ENCODE results near the gene RGS9.
"Not testable (repeated sequence)": the region's sequence is repeated elsewhere in the genome, so short reads cannot be mapped to it uniquely, and the experiment has no call there.

RGS9 gene

DNA sequence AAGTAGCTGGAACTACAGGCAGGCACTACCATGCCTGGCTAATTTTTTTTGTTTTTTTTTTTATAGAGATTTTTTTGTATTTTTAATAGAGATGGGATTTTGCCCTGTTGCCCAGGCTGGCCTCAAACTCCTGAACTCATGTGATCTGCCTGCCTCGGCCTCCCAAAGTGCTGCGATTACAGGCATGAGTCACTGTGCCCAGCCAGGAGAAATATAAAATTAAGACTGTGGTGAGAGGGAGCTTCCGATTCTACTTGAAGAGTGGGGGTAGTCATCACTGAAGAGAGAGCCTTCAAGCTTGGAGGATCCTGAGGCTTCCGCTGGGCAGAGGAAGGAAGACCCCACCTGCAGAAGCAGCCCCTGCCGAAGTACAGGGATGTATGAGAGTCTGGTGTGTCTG is 34.4 kb upstream of the RGS9 start:
- H3K27ac Mint-ChIP-seq: no peak overlapping the region
- H3K36me3 Mint-ChIP-seq: no peaks in the 10 kb centered on the region
- no peak for ATAC-seq (replicated peaks)

DNA sequence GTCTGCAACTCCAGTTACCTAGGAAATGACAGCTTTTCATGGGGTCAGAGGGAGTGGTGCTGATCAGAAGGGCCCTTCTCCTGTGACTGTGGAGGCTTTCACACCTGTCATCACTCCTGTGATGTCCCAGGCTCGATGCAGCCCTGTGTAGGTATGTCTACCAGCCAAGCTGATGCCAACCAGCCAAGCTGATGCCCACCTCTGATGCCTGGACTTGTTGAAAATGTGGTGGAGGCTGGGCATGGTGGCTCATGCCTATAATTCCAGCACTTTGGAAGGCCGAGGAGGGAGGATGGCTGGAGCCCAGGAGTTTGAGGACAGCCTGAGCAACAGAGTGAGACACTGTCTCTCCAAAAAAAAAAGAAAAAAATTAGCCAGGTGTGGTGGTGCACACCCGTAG is 33.7 kb upstream of the RGS9 start:
- no peak overlapping the region for H3K4me3 Mint-ChIP-seq
- ATAC-seq (replicated peaks) (no peak), DNase-seq (no peak)
- H3K27ac Mint-ChIP-seq: no peak overlapping the region
- no peaks in the 10 kb centered on the region for H3K36me3 Mint-ChIP-seq
- no peaks in the 10 kb centered on the region for H3K9me3 Mint-ChIP-seq
- H3K4me1 Mint-ChIP-seq: peaks cover 9 to 21% of the 10 kb centered on the region in 2 donors
- H3K27me3 Mint-ChIP-seq: no peaks in the 10 kb centered on the region

More for the DNA sequence above, 34.4 kb upstream of the RGS9 start:
- Mint-ChIP-seq H3K4me1 (peaks cover 9 to 21% of the 10 kb centered on the region in 2 donors), H3K4me3 (no peak overlapping the region), H3K9me3 (no peaks in the 10 kb centered on the region), H3K27me3 (no peaks in the 10 kb centered on the region)
- DNase-seq: no peak

DNA sequence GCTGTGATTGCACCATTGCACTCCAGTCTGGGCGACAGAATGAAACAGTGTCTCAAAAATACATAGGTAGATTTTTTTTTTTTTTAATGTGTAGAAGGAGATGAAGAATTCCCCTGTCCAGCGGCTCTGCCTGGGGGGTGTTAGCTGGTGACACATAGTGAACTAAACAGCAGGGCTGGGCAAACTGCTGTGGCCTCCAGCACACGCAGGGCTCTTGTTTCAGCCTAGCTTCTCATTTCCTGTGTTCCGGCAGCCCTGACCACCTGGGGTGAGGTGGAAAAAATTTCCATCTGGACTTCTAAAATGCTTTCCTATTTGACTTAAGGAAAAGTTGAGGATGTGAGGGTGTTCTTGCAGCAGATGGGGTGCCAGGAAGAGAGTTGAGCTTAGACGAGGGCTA is 33.3 kb upstream of the RGS9 start:
- no peaks in the 10 kb centered on the region for H3K36me3 Mint-ChIP-seq
- peaks cover 11 to 21% of the 10 kb centered on the region in 2 donors for H3K4me1 Mint-ChIP-seq
- DNase-seq: no peak
- ATAC-seq (replicated peaks): no peak
- no peaks in the 10 kb centered on the region for H3K9me3 Mint-ChIP-seq
- no peak overlapping the region for H3K27ac Mint-ChIP-seq
- H3K4me3 Mint-ChIP-seq: no peak overlapping the region
- no peaks in the 10 kb centered on the region for H3K27me3 Mint-ChIP-seq

DNA sequence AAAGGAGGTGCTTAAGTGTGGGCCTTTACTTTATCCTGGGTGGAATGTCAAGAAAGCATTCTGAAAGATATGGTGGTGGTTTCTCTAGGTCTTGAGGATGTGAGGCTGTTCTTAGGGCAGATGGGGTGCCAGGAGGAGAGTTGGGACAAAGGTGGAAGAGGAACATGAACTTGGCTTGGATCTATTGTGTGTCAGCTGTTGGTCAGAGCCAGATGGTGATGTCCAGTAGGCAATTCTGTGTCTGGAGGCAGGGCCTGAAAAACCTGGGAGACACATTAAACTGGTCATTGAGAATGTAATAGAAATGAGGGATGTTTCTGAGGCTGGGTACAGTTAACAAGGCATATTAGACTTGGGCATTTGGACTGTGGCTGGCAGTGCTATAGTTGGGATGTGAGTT is 32.6 kb upstream of the RGS9 start:
- peak overlapping the region; percentile 62 for H3K27ac Mint-ChIP-seq
- peaks cover 8 to 15% of the 10 kb centered on the region in 2 donors for H3K4me1 Mint-ChIP-seq
- H3K27me3 Mint-ChIP-seq: no peaks in the 10 kb centered on the region
- DNase-seq (no peak), ATAC-seq (replicated peaks) (no peak)
- no peak overlapping the region for H3K4me3 Mint-ChIP-seq
- H3K36me3 Mint-ChIP-seq: no peaks in the 10 kb centered on the region
- H3K9me3 Mint-ChIP-seq: no peaks in the 10 kb centered on the region

DNA sequence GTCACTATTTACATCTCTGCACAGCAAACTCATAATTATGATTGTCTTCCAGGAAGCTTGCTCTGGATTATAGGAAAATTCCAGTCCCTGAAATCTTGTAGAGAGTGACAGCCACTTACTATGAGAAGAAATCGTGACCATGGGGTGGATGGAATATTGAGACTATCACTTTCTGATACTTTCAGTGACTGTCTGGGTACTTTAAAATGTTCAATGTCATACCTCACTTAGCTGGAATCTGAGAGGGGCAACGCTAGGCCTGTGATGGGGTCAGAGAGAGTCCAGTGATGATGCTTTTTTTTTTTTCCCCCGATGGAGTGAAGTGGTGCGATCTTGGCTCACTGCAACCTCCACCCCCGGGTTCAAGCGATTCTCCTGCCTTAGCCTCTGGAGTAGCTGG is 32.2 kb upstream of the RGS9 start:
- Mint-ChIP-seq H3K9me3 (no peaks in the 10 kb centered on the region), H3K4me1 (peaks cover 6 to 11% of the 10 kb centered on the region in 2 donors), H3K36me3 (no peaks in the 10 kb centered on the region), H3K27ac (no peak overlapping the region), H3K27me3 (no peaks in the 10 kb centered on the region), H3K4me3 (no peak overlapping the region)
- no peak for DNase-seq
- no peak for ATAC-seq (replicated peaks)

DNA sequence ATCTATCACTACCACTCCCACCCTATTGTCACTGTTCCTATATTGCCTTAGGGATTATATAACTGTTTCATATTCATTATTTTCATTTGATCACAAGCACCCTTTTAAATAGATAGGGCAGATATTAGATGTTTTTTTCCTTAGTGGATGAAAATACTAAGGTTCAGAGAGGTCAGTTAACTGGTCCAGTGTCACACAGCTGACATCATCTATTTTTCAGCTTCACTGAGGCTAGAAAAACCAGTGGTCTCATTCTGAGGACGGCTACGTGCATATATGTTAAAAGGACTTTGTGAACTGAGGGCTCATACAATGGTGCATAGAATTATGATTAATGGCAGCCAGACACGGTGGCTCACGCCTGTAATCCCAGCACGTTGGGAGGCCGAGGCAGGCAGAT is 29.0 kb upstream of the RGS9 start:
- H3K9me3 Mint-ChIP-seq: no peaks in the 10 kb centered on the region
- H3K4me3 Mint-ChIP-seq: no peak overlapping the region
- H3K27me3 Mint-ChIP-seq: no peaks in the 10 kb centered on the region
- H3K36me3 Mint-ChIP-seq: peaks cover 2 to 3% of the 10 kb centered on the region in 2 donors
- peaks cover 0 to 1% of the 10 kb centered on the region in 2 donors for H3K4me1 Mint-ChIP-seq
- ATAC-seq (replicated peaks) (no peak), DNase-seq (no peak)
- H3K27ac Mint-ChIP-seq: no peak overlapping the region

DNA sequence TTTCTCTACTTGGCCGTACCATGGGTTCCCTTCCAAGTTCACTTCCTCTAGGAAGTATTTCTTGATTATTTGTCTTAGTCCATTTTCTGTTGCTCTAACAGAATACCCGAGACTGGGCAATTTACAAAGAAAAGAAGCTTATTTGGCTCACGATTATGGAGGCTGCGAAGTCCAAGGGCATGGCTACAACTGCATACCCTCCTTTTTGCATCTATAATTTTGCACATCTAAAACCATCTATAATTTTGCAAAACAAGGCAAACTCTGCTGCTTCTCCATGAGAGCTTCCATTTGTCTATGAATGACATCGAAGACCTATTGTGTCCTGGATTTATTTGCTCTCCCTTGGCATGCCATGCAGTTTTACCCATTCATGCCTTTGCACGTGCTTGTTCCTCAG is 27.6 kb upstream of the RGS9 start:
- ATAC-seq (replicated peaks) (no peak), DNase-seq (no peak)
- Mint-ChIP-seq H3K27me3 (no peaks in the 10 kb centered on the region), H3K36me3 (peaks cover 2 to 3% of the 10 kb centered on the region in 2 donors), H3K4me3 (no peak overlapping the region), H3K4me1 (peaks cover 0 to 1% of the 10 kb centered on the region in 2 donors), H3K27ac (no peak overlapping the region), H3K9me3 (no peaks in the 10 kb centered on the region)

DNA sequence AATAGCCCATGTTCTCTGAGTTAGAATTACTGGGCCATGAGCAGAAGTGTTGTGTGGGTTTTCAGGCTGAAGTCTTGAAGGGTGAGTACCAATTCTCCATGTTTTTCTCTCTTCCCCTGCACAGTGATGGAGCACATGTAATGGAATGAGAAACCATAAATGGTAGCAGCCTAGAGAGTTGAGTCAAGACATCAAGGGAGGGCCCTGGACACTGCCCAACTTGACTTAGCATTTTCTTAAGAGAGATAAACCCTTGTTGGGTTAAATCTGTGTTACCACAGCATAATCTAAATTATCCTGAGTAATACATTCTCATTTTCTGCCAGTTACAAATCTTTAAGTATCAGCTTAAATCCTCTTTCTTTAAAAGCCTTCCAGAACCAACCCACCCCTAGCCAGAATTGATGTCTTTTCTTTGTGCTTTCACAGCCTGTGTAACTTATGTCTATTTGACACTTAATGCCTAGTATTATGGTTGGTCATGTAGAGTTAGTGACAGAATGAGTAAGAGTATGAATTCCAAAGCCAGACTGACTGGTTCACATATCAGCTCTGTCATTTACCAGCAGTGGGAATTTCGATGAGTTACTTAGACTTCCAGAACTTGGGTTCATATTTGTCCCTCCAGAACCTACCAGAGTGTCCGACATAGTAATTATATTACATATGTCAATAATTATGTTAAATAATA is 27.0 kb upstream of the RGS9 start:
- H3K27ac Mint-ChIP-seq: no peak overlapping the region
- ATAC-seq (replicated peaks) (no peak), DNase-seq (no peak)
- H3K36me3 Mint-ChIP-seq: peaks cover 2 to 3% of the 10 kb centered on the region in 2 donors
- H3K27me3 Mint-ChIP-seq: no peaks in the 10 kb centered on the region
- H3K4me1 Mint-ChIP-seq: peaks cover 0 to 1% of the 10 kb centered on the region in 2 donors
- H3K9me3 Mint-ChIP-seq: no peaks in the 10 kb centered on the region
- no peak overlapping the region for H3K4me3 Mint-ChIP-seq

DNA sequence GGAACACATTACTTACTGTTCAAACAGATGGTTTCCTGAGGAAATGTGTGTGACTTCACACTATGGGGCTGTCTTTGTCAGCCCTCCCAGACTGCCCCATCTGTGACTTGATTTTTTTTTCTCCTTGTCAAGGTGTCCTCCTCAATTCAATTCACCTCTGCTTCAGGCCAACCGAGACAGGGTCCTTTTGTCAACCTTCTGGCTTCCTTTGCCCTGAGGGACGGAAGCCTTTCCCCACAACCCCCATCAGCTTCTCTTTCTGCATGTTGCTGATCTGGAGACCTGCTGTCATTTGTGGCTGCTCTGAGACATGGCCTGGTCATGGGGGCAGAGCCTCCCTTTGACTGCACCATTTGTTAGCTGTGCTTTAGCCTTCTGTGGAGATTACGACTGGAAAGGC is 21.3 kb upstream of the RGS9 start:
- Mint-ChIP-seq H3K36me3 (peaks cover 4 to 7% of the 10 kb centered on the region in 2 donors), H3K27me3 (peaks cover 0 to 4% of the 10 kb centered on the region in 2 donors), H3K4me1 (no peaks in the 10 kb centered on the region), H3K9me3 (peaks cover 2 to 4% of the 10 kb centered on the region in 2 donors), H3K27ac (no peak overlapping the region), H3K4me3 (no peak overlapping the region)
- ATAC-seq (replicated peaks) (no peak), DNase-seq (no peak)

DNA sequence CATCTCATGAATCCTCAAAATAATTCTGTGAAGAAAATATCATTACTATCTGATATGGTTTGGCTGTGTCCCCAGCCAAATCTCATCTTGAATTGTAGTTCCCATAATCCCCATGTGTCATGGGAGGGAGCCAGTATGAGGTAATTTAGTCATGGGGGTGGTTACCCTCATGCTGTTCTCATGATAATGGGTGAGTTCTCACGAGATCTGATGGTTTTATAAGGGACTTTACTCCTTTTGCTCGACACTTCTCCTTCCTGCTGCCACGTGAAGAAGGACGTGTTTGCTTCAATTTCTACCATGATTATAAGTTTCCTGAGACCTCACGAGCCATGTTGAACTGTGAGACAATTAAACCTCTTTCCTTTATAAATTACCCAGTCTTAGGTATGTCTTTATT is 20.7 kb upstream of the RGS9 start:
- H3K36me3 Mint-ChIP-seq; H3K27ac Mint-ChIP-seq; H3K4me3 Mint-ChIP-seq; H3K27me3 Mint-ChIP-seq; H3K9me3 Mint-ChIP-seq; DNase-seq; H3K4me1 Mint-ChIP-seq; ATAC-seq (replicated peaks): not testable (repeated sequence)

DNA sequence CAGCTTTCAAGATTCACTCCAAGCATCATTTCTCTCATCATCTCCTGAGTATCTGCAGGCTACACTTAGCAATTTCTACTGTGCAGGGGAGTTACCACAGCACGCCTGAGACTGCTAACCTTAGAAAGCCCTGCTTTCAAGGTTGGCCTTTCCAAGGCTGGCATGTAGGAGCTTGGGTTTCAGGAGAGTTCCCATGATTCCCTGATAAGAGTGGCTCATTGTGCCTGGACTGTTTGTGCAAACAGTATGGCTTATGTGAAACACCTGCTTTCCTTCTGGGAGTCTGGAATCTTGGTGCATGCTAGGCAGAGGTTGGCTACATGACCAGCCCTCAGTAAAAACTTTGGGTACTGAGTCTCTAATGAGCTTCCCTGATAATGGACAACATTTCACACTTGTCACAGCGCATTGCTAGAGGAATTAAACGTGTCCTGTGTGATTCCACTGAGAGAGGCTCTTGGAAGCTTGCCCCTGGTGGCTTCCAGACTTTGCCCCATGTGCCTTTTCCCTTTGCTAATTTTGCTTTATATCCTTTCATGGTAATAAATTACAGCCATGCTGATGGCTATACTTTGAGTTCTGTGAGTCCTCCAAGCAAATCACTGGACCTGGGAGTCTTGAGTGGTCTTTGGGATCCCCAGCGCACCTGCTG is 19.7 kb upstream of the RGS9 start:
- H3K4me1 Mint-ChIP-seq: peaks cover 11 to 14% of the 10 kb centered on the region in 2 donors
- peaks cover 0 to 4% of the 10 kb centered on the region in 2 donors for H3K27me3 Mint-ChIP-seq
- no peak for ATAC-seq (replicated peaks)
- peaks cover 2 to 3% of the 10 kb centered on the region in 2 donors for H3K36me3 Mint-ChIP-seq
- no peak overlapping the region for H3K4me3 Mint-ChIP-seq
- peaks cover 2 to 4% of the 10 kb centered on the region in 2 donors for H3K9me3 Mint-ChIP-seq
- no peak for DNase-seq
- no peak overlapping the region for H3K27ac Mint-ChIP-seq

DNA sequence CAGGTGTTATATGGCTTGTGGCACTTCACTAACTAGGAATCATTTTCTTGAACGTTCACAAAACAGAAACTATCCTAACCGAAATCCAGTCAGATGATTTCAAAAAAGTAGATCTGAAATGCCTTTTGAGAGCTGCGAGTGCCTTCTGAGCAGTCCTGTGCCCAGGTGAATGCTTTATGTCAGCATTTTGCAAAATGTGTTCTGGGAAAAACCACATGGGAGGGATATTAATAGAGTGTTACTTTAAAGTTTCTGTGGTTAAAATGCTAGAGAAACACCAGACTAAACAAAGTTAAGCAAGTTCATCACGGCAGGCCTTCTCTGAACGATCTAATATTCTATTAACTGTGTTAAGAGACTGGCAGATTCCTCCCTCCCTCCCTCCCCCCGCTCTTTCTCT is 15.8 kb upstream of the RGS9 start:
- ATAC-seq (replicated peaks) (peak; percentile 34 to 44), DNase-seq (no peak)
- Mint-ChIP-seq H3K36me3 (peaks cover 2 to 3% of the 10 kb centered on the region in 2 donors), H3K4me1 (peaks cover 17 to 25% of the 10 kb centered on the region in 2 donors), H3K9me3 (peaks cover 2 to 4% of the 10 kb centered on the region in 2 donors), H3K27me3 (no peaks in the 10 kb centered on the region), H3K4me3 (peak overlapping the region in 1 of 2 donors; percentile 74), H3K27ac (peak overlapping the region; percentile 88)

DNA sequence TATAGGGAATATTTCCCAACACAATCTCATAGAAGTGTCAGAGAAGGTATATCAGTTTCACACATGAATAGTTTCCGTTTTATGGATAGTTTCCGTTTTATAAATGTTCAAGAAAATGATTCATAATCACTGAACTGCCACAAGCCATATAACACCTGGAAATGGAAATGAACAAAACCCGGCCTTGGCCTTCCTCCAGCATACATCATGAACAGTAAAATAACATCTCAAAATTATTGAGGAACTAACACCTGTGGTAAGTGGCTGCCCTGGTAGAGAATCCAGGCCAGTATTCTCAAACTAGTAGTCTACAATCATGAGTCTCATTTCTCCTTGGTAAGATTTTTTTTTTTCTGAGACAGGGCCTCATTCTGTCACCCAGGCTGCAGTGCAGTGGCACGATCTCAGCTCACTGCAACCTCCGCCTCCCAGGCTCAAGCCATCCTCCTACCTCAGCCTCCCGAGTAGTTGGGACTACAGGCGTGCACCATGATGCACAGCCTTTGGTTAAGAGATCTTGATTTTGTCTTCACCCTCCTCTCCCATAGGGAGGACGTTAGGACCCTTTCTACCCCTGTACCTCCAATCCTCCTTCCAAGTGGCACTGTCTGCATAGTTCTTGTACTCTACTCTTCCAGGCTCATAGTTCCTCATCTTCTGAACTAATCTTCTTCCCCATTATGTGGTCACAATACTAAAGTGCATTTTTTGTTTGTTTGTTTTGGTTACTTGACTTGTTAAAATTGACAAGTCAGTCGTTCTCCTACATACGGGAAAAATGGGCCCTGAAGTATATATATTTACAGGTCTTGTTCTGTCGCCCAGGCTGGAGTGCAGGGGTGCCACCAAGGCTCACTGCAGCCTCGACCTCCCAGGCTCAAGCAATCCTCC is 15.0 kb upstream of the RGS9 start:
- Mint-ChIP-seq H3K4me3 (peak overlapping the region; percentile 94 to 99), H3K27ac (peak overlapping the region; percentile 99), H3K9me3 (peaks cover 0 to 2% of the 10 kb centered on the region in 2 donors), H3K4me1 (peaks cover 17 to 25% of the 10 kb centered on the region in 2 donors), H3K36me3 (peaks cover 0 to 2% of the 10 kb centered on the region in 2 donors), H3K27me3 (peaks cover 0 to under 1% of the 10 kb centered on the region in 2 donors)
- DNase-seq (peak; percentile 46), ATAC-seq (replicated peaks) (peak; percentile 81 to 84)
